Stomach (tissue), 9 donors: Measurements from ENCODE around the gene GRM4. TPM values are rescaled to one million over a fixed set of nuclear protein-coding genes. Genes with fewer than 3 reads are reported as not detected.

Experiments
- DNase-seq, 2 donors: peaks; one replicate each; pipeline versions ENCODE4 v3.0.0 to v3.0.0-alpha.2; 2013 to 2019
- H3K27ac ChIP-seq, 5 donors: fragments of 200-600 bp in 4 of 5; sonication (generic) in 4 of 5; one replicate each; pipeline ENCODE4 v1.5.1; 2013 to 2019; ENCODE audit warnings: mild to moderate bottlenecking in 1 of 5, moderate library complexity in 1 of 5
- H3K27me3 ChIP-seq, 3 donors: fragments of 200-600 bp; sonication (generic); one replicate each; pipeline ENCODE4 v1.5.1; 2017 to 2019; ENCODE audit warnings: mixed run types in 1 of 3
- H3K36me3 ChIP-seq, 4 donors: fragments of 200-600 bp; sonication (generic); 1 replicate in 3 of 4; 2 replicates in 1 of 4; pipeline ENCODE4 v1.5.1; 2016 to 2019
- H3K4me1 ChIP-seq, 4 donors: fragments of 200-600 bp; sonication (generic); one replicate each; pipeline ENCODE4 v1.5.1; 2016 to 2019
- H3K4me3 ChIP-seq, 4 donors: fragments of 200-600 bp; sonication (generic) in 3 of 4; one replicate each; pipeline ENCODE4 v1.5.1; 2016 to 2019; ENCODE audit warnings: mild to moderate bottlenecking in 1 of 4
- H3K9me3 ChIP-seq, 4 donors: fragments of 200-600 bp; sonication (generic); one replicate each; pipeline ENCODE4 v1.5.1; 2016 to 2019
- CTCF ChIP-seq, 7 experiments: fragments of 450-650 bp in 4 of 7; fragments of 200-600 bp in 3 of 7; sonication (generic) in 3 of 7; IDR thresholded peaks; one replicate each; pipeline ENCODE4 v1.5.1; 2016 to 2019; ENCODE audit warnings: antibody characterized with exemption in 7 of 7, control low read depth in 2 of 7, mild to moderate bottlenecking in 1 of 7
- EP300 ChIP-seq: sonication (generic); formaldehyde crosslinking; IDR thresholded peaks from one replicate; pipeline ENCODE4 v1.6.1; 2017; ENCODE audit warnings: antibody characterized with exemption
- POLR2A ChIP-seq, 4 donors: fragments of 450-650 bp; IDR thresholded peaks; one replicate each; pipeline ENCODE4 v1.6.1; 2016; ENCODE audit warnings: antibody characterized with exemption in 4 of 4, control low read depth in 2 of 4, mild to moderate bottlenecking in 1 of 4, moderate library complexity in 1 of 4
- POLR2AphosphoS5 ChIP-seq, 3 donors: sonication (generic); formaldehyde crosslinking; IDR thresholded peaks; one replicate each; pipeline ENCODE4 v1.6.1; 2016; ENCODE audit warnings: antibody characterized with exemption in 3 of 3
- WGBS, 5 donors: extraction: QIAGEN DNeasy Blood & Tissue Kit in 3 of 5; methylation state at CpG; one replicate each; pipeline versions ENCODE4 v1.1.5 to v1.1.7; 2013 to 2018; 5-methylcytosine and 5-hydroxymethylcytosine counted together
- intact Hi-C: fragments of 100-400 bp; cut with DNase I; formaldehyde crosslinking; loops from one replicate; pipeline ENCODE4 v1.15.1; 2023; ENCODE audit warnings: low total_unique reads
- polyA plus RNA-seq, 3 donors: library from polyadenylated mRNA; stranded (reverse); fragments of 200-250 nt; gene quantifications; one replicate each; pipeline ENCODE4 v1.2.3, GENCODE V29; 2013
- total RNA-seq, 5 donors: library from RNA; depleted of rRNA; stranded (reverse); fragments of >200 nt; gene quantifications; one replicate each; pipeline versions ENCODE4 v1.1.0 to v1.2.3, GENCODE V29; 2014 to 2016
- donor health status: healthy with polysubstance abuse.
- donor health status: Bipolar disorder and iron deficiency.
- donor health status: healthy.

Gene GRM4
- total and polyA plus RNA-seq, 8 donors, result 0.55 TPM; not detected in 7

GRCh38 chr6:34170346-34170745, 24.5 kb upstream of the GRM4 start:
- H3K27ac ChIP-seq, result no peak overlapping the region
- no peak overlapping the region for H3K4me3 ChIP-seq
- no peaks in the 10 kb centered on the region for H3K4me1 ChIP-seq
- 69 to 77% (median 76%) methylated on average over 4 of the region's 4 CpGs for WGBS, 5 donors
- intact Hi-C loops, result no loop called here
- H3K27me3 ChIP-seq, result no peaks in the 10 kb centered on the region
- TF ChIP-seq EP300 (no peak), POLR2A (IDR thresholded peaks at IDR 0.05) (no peak), CTCF (IDR thresholded peaks at IDR 0.05) (no peak), POLR2AphosphoS5 (IDR thresholded peaks at IDR 0.05) (no peak)
- H3K9me3 ChIP-seq, result no peaks in the 10 kb centered on the region
- DNase-seq, result no peak
- no peaks in the 10 kb centered on the region for H3K36me3 ChIP-seq

- TF ChIP-seq EP300, result no peak
- TF ChIP-seq POLR2AphosphoS5 (IDR thresholded peaks at IDR 0.05), result no peak
- no peak for TF ChIP-seq CTCF (IDR thresholded peaks at IDR 0.05)
- no peak for TF ChIP-seq POLR2A (IDR thresholded peaks at IDR 0.05)
- Histone ChIP-seq H3K36me3 (no peaks in the 10 kb centered on the region), H3K4me1 (no peaks in the 10 kb centered on the region), H3K4me3 (no peak overlapping the region), H3K27ac (no peak overlapping the region), H3K9me3 (no peaks in the 10 kb centered on the region), H3K27me3 (no peaks in the 10 kb centered on the region)
- no peak for DNase-seq
- intact Hi-C loops, result no loop called here
- WGBS, 5 donors, result 77 to 100% (median 92%) methylated on average over 1 of the region's 1 CpG
Measured at GRCh38 chr6:34169897-34170296, 24.0 kb upstream of the GRM4 start.

GRCh38 chr6:34161857-34162515, 16.1 kb upstream of the GRM4 start:
- peaks cover 4 to 23% (median 19%) of the 10 kb centered on the region in 4 donors for H3K9me3 ChIP-seq
- no peak overlapping the region for H3K4me3 ChIP-seq
- H3K4me1 ChIP-seq, result peaks cover 0 to 4% (median 0%) of the 10 kb centered on the region in 4 donors
- no peak for DNase-seq
- H3K27ac ChIP-seq, result no peak overlapping the region
- no peak for TF ChIP-seq POLR2AphosphoS5 (IDR thresholded peaks at IDR 0.05)
- no peak for TF ChIP-seq POLR2A (IDR thresholded peaks at IDR 0.05)
- TF ChIP-seq EP300, result no peak
- TF ChIP-seq CTCF (IDR thresholded peaks at IDR 0.05), result no peak
- intact Hi-C loops, result no loop called here
- 70 to 78% (median 72%) methylated on average over 8 of the region's 8 CpGs for WGBS, 5 donors
- H3K36me3 ChIP-seq, result no peaks in the 10 kb centered on the region
- peaks cover 0 to 4% (median 0%) of the 10 kb centered on the region in 3 donors for H3K27me3 ChIP-seq

GRCh38 chr6:34159844-34160243, 14.0 kb upstream of the GRM4 start:
- peaks cover 5 to 16% (median 6%) of the 10 kb centered on the region in 3 donors for H3K27me3 ChIP-seq
- H3K27ac ChIP-seq, result no peak overlapping the region
- no peak for TF ChIP-seq EP300
- TF ChIP-seq CTCF (IDR thresholded peaks at IDR 0.05), result no peak
- no peak for TF ChIP-seq POLR2A (IDR thresholded peaks at IDR 0.05)
- TF ChIP-seq POLR2AphosphoS5 (IDR thresholded peaks at IDR 0.05), result no peak
- no peak overlapping the region for H3K4me3 ChIP-seq
- intact Hi-C loops, result loop anchor here (10.0 kb wide), 1 partner anchor 385 kb away; no protein-coding TSS in a partner anchor
- peaks cover 4 to 23% (median 19%) of the 10 kb centered on the region in 4 donors for H3K9me3 ChIP-seq
- DNase-seq, result no peak
- no peaks in the 10 kb centered on the region for H3K36me3 ChIP-seq
- peaks cover 1 to 7% (median 2%) of the 10 kb centered on the region in 4 donors for H3K4me1 ChIP-seq
